CD4-positive, alpha-beta T cell (primary cell): ENCODE data around the gene MARCHF6. TPM values are rescaled to one million over a fixed set of nuclear protein-coding genes. Genes with fewer than 3 reads are reported as not detected.

Experiments used
- ATAC-seq: fragments of 200-7000 bp; cut with Tn5 transposase; one replicate; pipeline ENCODE4 v1.10.0; 2022; ENCODE audit warnings: mild to moderate bottlenecking; ENCODE audit not compliant: poor library complexity
- CTCF ChIA-PET: fragments of 350-600 bp; sonication (Branson Sonifier 250); formaldehyde crosslinking; loops from one replicate; lab custom pipeline; 2021; ENCODE audit warnings: antibody characterized with exemption, inconsistent platforms; lab: Charles Lee
- POLR2A ChIA-PET: fragments of 350-600 bp; sonication (Branson Sonifier 250); formaldehyde crosslinking; loops from one replicate; lab custom pipeline; 2021; ENCODE audit warnings: antibody characterized with exemption, inconsistent platforms; lab: Charles Lee
- DNase-seq, 14 experiments: peaks; one replicate each; pipeline ENCODE4 v3.0.0-alpha.2; 2013 to 2020; ENCODE audit warnings: mixed read lengths in 2 of 14
- H3K27ac ChIP-seq, 2 donors: one replicate each; pipeline versions ENCODE4 v1.5.1 to v1.7.0; 2013; ENCODE audit warnings: low read length in 2 of 2, low read depth in 1 of 2, mild to moderate bottlenecking in 1 of 2
- H3K27me3 ChIP-seq, 2 experiments: 1 replicate in 1 of 2; 2 replicates in 1 of 2; pipeline versions ENCODE4 v1.6.1 to v1.7.0; 2013; ENCODE audit warnings: low read length in 2 of 2, control low read depth in 1 of 2, mild to moderate bottlenecking in 1 of 2, moderate library complexity in 1 of 2; ENCODE audit not compliant: insufficient read depth in 2 of 2, control insufficient read depth in 1 of 2
- H3K36me3 ChIP-seq: one replicate; pipeline ENCODE4 v1.6.1; 2013; ENCODE audit warnings: low read length, control low read depth; ENCODE audit not compliant: insufficient read depth
- H3K4me1 ChIP-seq: one replicate; pipeline ENCODE4 v1.6.1; 2013; ENCODE audit warnings: low read length, control low read depth; ENCODE audit not compliant: insufficient read depth
- H3K4me3 ChIP-seq: one replicate; pipeline ENCODE4 v1.5.1; 2013; ENCODE audit warnings: mild to moderate bottlenecking, low read length, moderate library complexity
- H3K9me3 ChIP-seq, 2 experiments: 1 replicate in 1 of 2; 2 replicates in 1 of 2; pipeline versions ENCODE4 v1.6.1 to v1.7.0; 2013; ENCODE audit warnings: low read length in 2 of 2, mild to moderate bottlenecking in 2 of 2, control low read depth in 1 of 2, moderate library complexity in 1 of 2; ENCODE audit not compliant: control insufficient read depth in 1 of 2, insufficient read depth in 1 of 2
- H3K27ac Mint-ChIP-seq: one replicate; pipeline ENCODE4 v1.8.0; 2020; ENCODE audit warnings: mixed read lengths
- H3K27me3 Mint-ChIP-seq: one replicate; pipeline ENCODE4 v1.8.0; 2021; ENCODE audit warnings: mixed read lengths
- H3K36me3 Mint-ChIP-seq: one replicate; pipeline ENCODE4 v1.8.0; 2021; ENCODE audit warnings: low read depth, mixed read lengths
- H3K4me1 Mint-ChIP-seq: one replicate; pipeline ENCODE4 v1.8.0; 2021; ENCODE audit warnings: low read depth, mixed read lengths
- H3K4me3 Mint-ChIP-seq: one replicate; pipeline ENCODE4 v1.8.0; 2020; ENCODE audit warnings: mild to moderate bottlenecking, mixed read lengths
- H3K9me3 Mint-ChIP-seq: one replicate; pipeline ENCODE4 v1.8.0; 2020; ENCODE audit warnings: mixed read lengths
- intact Hi-C, 2 experiments: fragments of 100-400 bp; cut with DNase I in 1 of 2; cut with micrococcal nuclease in 1 of 2; formaldehyde crosslinking; loops; one replicate each; pipeline versions ENCODE4 v1.15.1 to v1.9.0; 2023 to 2025; cut with DNase I, micrococcal nuclease
- total RNA-seq, 174 experiments: library from RNA in 2 of 174; stranded (reverse) in 2 of 174; gene quantifications; one replicate each; pipeline ENCODE4 v1.2.3 and lab custom pipeline; 2021 to 2026
- TF ChIP-seq, protein P1 (sequence below): fragments of 200-600 bp; IDR thresholded peaks from one replicate; pipeline ENCODE4 v1.8.0; 2022; ENCODE audit warnings: antibody characterized with exemption, mild to moderate bottlenecking

Gene MARCHF6
- total RNA-seq, 2 experiments from 2014 or later, result 176 to 182 TPM

DNA sequence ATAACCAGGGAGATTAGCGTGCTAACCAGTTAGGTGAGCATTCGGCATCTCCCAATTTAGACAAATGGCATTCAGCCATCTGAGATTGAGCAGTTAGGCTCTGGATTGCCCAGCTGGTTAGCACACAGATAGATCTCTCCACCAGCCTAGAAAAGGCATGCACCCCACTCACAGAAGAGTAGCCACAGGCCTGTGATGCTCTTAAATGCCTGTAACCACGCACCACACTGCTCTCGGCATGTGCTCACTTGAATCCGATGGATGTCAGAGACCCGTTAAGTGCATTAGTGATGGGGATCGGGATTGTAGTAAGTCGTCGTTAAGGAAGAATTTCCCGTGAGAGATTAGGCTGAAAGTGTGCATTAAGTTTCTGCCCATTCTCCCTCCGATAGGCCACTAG is 23.0 kb downstream of the MARCHF6 start:
- H3K4me3 ChIP-seq, result no peak overlapping the region
- DNase-seq (no peak), ATAC-seq (no peak)
- ChIA-PET CTCF (no interaction called here), POLR2A (no interaction called here)
- peaks cover 31% of the 10 kb centered on the region for H3K4me1 ChIP-seq
- peaks cover 68% of the 10 kb centered on the region for H3K4me1 Mint-ChIP-seq
- intact Hi-C loops, result no loop called here
- peaks cover 26% of the 10 kb centered on the region for H3K36me3 ChIP-seq
- peak overlapping the region; percentile 22 for H3K4me3 Mint-ChIP-seq
- peaks cover 0 to 5% of the 10 kb centered on the region in 2 experiments for H3K9me3 ChIP-seq
- H3K27ac Mint-ChIP-seq, result peak overlapping the region; percentile 45
- H3K36me3 Mint-ChIP-seq, result peaks cover 65% of the 10 kb centered on the region
- no peaks in the 10 kb centered on the region for H3K27me3 ChIP-seq
- H3K27me3 Mint-ChIP-seq, result no peaks in the 10 kb centered on the region
- no peak overlapping the region for H3K27ac ChIP-seq
- no peaks in the 10 kb centered on the region for H3K9me3 Mint-ChIP-seq
- TF ChIP-seq, protein P1, sequence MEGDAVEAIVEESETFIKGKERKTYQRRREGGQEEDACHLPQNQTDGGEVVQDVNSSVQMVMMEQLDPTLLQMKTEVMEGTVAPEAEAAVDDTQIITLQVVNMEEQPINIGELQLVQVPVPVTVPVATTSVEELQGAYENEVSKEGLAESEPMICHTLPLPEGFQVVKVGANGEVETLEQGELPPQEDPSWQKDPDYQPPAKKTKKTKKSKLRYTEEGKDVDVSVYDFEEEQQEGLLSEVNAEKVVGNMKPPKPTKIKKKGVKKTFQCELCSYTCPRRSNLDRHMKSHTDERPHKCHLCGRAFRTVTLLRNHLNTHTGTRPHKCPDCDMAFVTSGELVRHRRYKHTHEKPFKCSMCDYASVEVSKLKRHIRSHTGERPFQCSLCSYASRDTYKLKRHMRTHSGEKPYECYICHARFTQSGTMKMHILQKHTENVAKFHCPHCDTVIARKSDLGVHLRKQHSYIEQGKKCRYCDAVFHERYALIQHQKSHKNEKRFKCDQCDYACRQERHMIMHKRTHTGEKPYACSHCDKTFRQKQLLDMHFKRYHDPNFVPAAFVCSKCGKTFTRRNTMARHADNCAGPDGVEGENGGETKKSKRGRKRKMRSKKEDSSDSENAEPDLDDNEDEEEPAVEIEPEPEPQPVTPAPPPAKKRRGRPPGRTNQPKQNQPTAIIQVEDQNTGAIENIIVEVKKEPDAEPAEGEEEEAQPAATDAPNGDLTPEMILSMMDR, result no peak

DNA sequence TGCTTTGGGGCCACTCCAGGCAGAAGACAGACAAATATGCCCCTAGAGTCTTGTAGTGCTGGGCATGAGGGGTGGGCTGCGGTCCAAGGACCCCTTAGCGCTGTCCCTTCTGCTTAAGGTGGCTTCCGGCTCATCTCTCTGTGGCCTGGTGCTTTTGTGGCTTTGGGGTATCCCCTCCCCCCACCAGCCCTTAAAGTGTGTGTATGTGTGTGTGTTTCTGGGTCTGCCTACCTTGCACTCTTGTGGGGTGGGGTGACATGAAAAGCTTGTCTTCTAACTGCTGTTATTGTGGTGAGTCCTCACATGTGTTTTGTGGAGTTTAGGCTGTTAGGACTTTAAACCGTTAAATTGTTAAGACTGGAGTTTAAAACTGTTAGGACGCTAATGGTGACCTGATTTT is 23.6 kb downstream of the MARCHF6 start:
- H3K4me1 ChIP-seq, result peaks cover 28% of the 10 kb centered on the region
- Mint-ChIP-seq H3K36me3 (peaks cover 70% of the 10 kb centered on the region), H3K27ac (peak overlapping the region; percentile 45), H3K4me1 (peaks cover 63% of the 10 kb centered on the region), H3K9me3 (no peaks in the 10 kb centered on the region), H3K4me3 (no peak overlapping the region), H3K27me3 (no peaks in the 10 kb centered on the region)
- TF ChIP-seq, protein P1, result no peak
- H3K9me3 ChIP-seq, result peaks cover 0 to 5% of the 10 kb centered on the region in 2 experiments
- intact Hi-C loops, result no loop called here
- no peak overlapping the region for H3K4me3 ChIP-seq
- CTCF ChIA-PET, result interaction anchor here (1.8 kb wide), 1 partner anchor 93 kb away, joined by 6 read pairs; no protein-coding TSS in a partner anchor
- DNase-seq, result no peak
- H3K27ac ChIP-seq, result no peak overlapping the region
- H3K27me3 ChIP-seq, result no peaks in the 10 kb centered on the region
- H3K36me3 ChIP-seq, result peaks cover 32% of the 10 kb centered on the region
- POLR2A ChIA-PET, result no interaction called here
- ATAC-seq, result no peak

DNA sequence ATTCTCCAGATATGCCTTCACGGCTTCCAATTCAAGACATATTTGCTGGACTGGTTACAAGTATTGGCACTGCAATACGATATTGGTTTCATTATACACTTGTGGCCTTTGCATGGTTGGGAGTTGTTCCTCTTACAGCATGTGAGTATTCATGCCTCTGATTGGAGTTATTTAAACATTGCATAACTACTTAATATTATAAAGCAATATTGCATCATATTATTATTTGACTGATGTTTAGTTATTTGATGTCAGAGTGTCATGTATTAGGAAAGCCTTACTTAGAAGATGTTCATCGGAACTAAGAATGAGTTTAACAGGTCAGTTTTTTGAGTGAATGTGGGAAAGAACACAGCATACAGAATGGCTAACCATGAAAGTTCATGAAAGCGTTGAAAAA is 28.3 kb downstream of the MARCHF6 start:
- intact Hi-C loops, result no loop called here
- no peak overlapping the region for H3K4me3 Mint-ChIP-seq
- H3K27me3 Mint-ChIP-seq, result no peaks in the 10 kb centered on the region
- POLR2A ChIA-PET, result interaction anchor here (1.0 kb wide), 1 partner anchor 29 kb away, joined by 3 read pairs; no protein-coding TSS in a partner anchor
- ATAC-seq (no peak), DNase-seq (no peak)
- Histone ChIP-seq H3K36me3 (peaks cover 56% of the 10 kb centered on the region), H3K4me1 (peaks cover 4% of the 10 kb centered on the region), H3K27me3 (no peaks in the 10 kb centered on the region), H3K27ac (no peak overlapping the region), H3K9me3 (no peaks in the 10 kb centered on the region), H3K4me3 (no peak overlapping the region)
- no peak overlapping the region for H3K27ac Mint-ChIP-seq
- CTCF ChIA-PET, result interaction anchor here (1.2 kb wide), 1 partner anchor 98 kb away, joined by 3 read pairs; no protein-coding TSS in a partner anchor
- TF ChIP-seq, protein P1, result no peak
- H3K4me1 Mint-ChIP-seq, result peaks cover 34% of the 10 kb centered on the region
- no peaks in the 10 kb centered on the region for H3K9me3 Mint-ChIP-seq
- H3K36me3 Mint-ChIP-seq, result peaks cover 92% of the 10 kb centered on the region
